AG04450 (cell line): ENCODE results near the gene IL22RA1. TPM values are rescaled to one million over a fixed set of nuclear protein-coding genes. Genes with fewer than 3 reads are reported as not detected.

Experiments
- CTCF ChIA-PET: fragments of 300-600, 350-600 bp; formaldehyde crosslinking; extraction: SDS; loops from one replicate; lab custom pipeline; 2022; ENCODE audit warnings: antibody characterized with exemption, inconsistent platforms; lab: Charles Lee
- POLR2A ChIA-PET: fragments of 350-600 bp; formaldehyde crosslinking; extraction: SDS; loops from one replicate; lab custom pipeline; 2021; ENCODE audit warnings: antibody characterized with exemption, inconsistent platforms; lab: Yijun Ruan, JAX
- DNase-seq: peaks from one replicate; pipeline ENCODE4 v3.0.0-alpha.2; 2011; ENCODE audit warnings: low read depth, low spot score
- H3K27ac ChIP-seq: one replicate; pipeline ENCODE4 v1.5.1; 2012; ENCODE audit warnings: low read depth, low read length, control low read depth
- H3K27me3 ChIP-seq: one replicate; pipeline ENCODE4 v1.6.0; 2012; ENCODE audit warnings: low read length; ENCODE audit not compliant: control insufficient read depth, insufficient read depth
- H3K4me3 ChIP-seq: 2 replicates; pipeline ENCODE4 v1.5.1; 2011; ENCODE audit warnings: mild to moderate bottlenecking, low read depth, low read length, control low read depth
- H3K9me3 ChIP-seq: 2 replicates; pipeline ENCODE4 v1.5.1; 2012; ENCODE audit warnings: low read length; ENCODE audit not compliant: control insufficient read depth, insufficient read depth
- CTCF ChIP-seq: IDR thresholded peaks from 2 replicates; pipeline ENCODE4 v1.5.1; 2011; ENCODE audit warnings: low read depth, low read length, control low read depth, inconsistent platforms
- polyA plus RNA-seq: library from polyadenylated mRNA; depleted of rRNA; stranded (reverse); fragments of >200 nt; gene quantifications from 2 replicates; pipeline ENCODE4 v1.2.3, GENCODE V29; 2011

IL22RA1 gene
- polyA plus RNA-seq, 1 experiment = not detected

GRCh38 chr1:24111262-24111995 lies 31.5 kb downstream of the IL22RA1 start:
- TF ChIP-seq CTCF = no peak
- Histone ChIP-seq H3K4me3 (no peak overlapping the region), H3K27ac (no peak overlapping the region), H3K9me3 (no peaks in the 10 kb centered on the region), H3K27me3 (peaks cover 11% of the 10 kb centered on the region)
- no peak for DNase-seq
- ChIA-PET POLR2A (interaction anchor here (0.5 kb wide), 1 partner anchor 88 kb away, joined by 6 read pairs; no protein-coding TSS in a partner anchor), CTCF (interaction anchor here (0.6 to 1.1 kb wide), 2 partner anchors 40 to 146 kb away, joined by 3 read pairs; no protein-coding TSS in a partner anchor)

- TF ChIP-seq CTCF = no peak
- ChIA-PET CTCF (no interaction called here), POLR2A (no interaction called here)
- Histone ChIP-seq H3K9me3 (no peaks in the 10 kb centered on the region), H3K27me3 (peaks cover 11% of the 10 kb centered on the region), H3K4me3 (no peak overlapping the region), H3K27ac (no peak overlapping the region)
- DNase-seq = no peak
Measured at GRCh38 chr1:24110642-24111261, 32.2 kb downstream of the IL22RA1 start.

GRCh38 chr1:24109686-24110475 lies 33.1 kb downstream of the IL22RA1 start:
- peaks cover 11% of the 10 kb centered on the region for H3K27me3 ChIP-seq
- ChIA-PET POLR2A (no interaction called here), CTCF (no interaction called here)
- H3K4me3 ChIP-seq = no peak overlapping the region
- no peak overlapping the region for H3K27ac ChIP-seq
- no peak for TF ChIP-seq CTCF
- H3K9me3 ChIP-seq = no peaks in the 10 kb centered on the region
- no peak for DNase-seq

- ChIA-PET POLR2A (no interaction called here), CTCF (no interaction called here)
- peaks cover 11% of the 10 kb centered on the region for H3K27me3 ChIP-seq
- H3K27ac ChIP-seq = no peak overlapping the region
- no peak overlapping the region for H3K4me3 ChIP-seq
- no peak for DNase-seq
- no peak for TF ChIP-seq CTCF
- no peaks in the 10 kb centered on the region for H3K9me3 ChIP-seq
Measured at GRCh38 chr1:24109166-24109483, 33.8 kb downstream of the IL22RA1 start.
